Hepatocyte (in vitro differentiated cells): ENCODE measurements around the gene GHITM. TPM values are rescaled to one million over a fixed set of nuclear protein-coding genes. Genes with fewer than 3 reads are reported as not detected.
"Not testable (repeated sequence)": the region's sequence is repeated elsewhere in the genome, so short reads cannot be mapped to it uniquely, and the experiment has no call there.

Experiments used
- DNase-seq: peaks from one replicate; pipeline ENCODE4 v3.0.0-alpha.2; 2016; ENCODE audit warnings: low spot score
- H2AFZ ChIP-seq: fragments of 200-600 bp; sonication (generic); 2 replicates; pipeline ENCODE4 v1.6.0; 2016; ENCODE audit warnings: antibody characterized with exemption, mild to moderate bottlenecking
- H3K27ac ChIP-seq: fragments of 200-600 bp; sonication (generic); 2 replicates; pipeline ENCODE4 v1.5.1; 2016; ENCODE audit warnings: mild to moderate bottlenecking
- H3K27me3 ChIP-seq: fragments of 200-600 bp; sonication (generic); 2 replicates; pipeline ENCODE4 v1.6.1; 2016
- H3K36me3 ChIP-seq: fragments of 200-600 bp; sonication (generic); replicated peaks from 2 replicates; pipeline ENCODE4 v1.5.1; 2016; ENCODE audit warnings: low read depth; ENCODE audit not compliant: insufficient read depth
- H3K4me1 ChIP-seq: fragments of 200-600 bp; sonication (generic); 2 replicates; pipeline ENCODE4 v1.5.1; 2016; ENCODE audit warnings: mild to moderate bottlenecking, moderate library complexity; ENCODE audit not compliant: insufficient read depth
- H3K4me2 ChIP-seq: fragments of 200-600 bp; sonication (generic); 2 replicates; pipeline ENCODE4 v1.6.0; 2016
- H3K4me3 ChIP-seq: fragments of 200-600 bp; sonication (generic); 2 replicates; pipeline ENCODE4 v1.5.1; 2016; ENCODE audit warnings: mild to moderate bottlenecking
- H3K79me2 ChIP-seq: fragments of 200-600 bp; sonication (generic); 2 replicates; pipeline ENCODE4 v1.6.0; 2017; ENCODE audit warnings: mild to moderate bottlenecking
- H3K9me2 ChIP-seq: fragments of 200-600 bp; sonication (generic); replicated peaks from 2 replicates; pipeline ENCODE4 v1.6.0; 2017; ENCODE audit warnings: mild to moderate bottlenecking; ENCODE audit not compliant: insufficient read depth
- H3K9me3 ChIP-seq: fragments of 200-600 bp; sonication (generic); 2 replicates; pipeline ENCODE4 v1.5.1; 2016; ENCODE audit warnings: low read depth, mild to moderate bottlenecking
- H4K20me1 ChIP-seq: fragments of 200-600 bp; sonication (generic); 2 replicates; pipeline ENCODE4 v1.6.0; 2016; ENCODE audit warnings: mild to moderate bottlenecking; ENCODE audit not compliant: insufficient read depth, poor library complexity, severe bottlenecking
- EZH2 ChIP-seq: fragments of 200-600 bp; sonication (generic); IDR thresholded peaks from 2 replicates; pipeline ENCODE4 v1.6.1; 2016; ENCODE audit warnings: antibody characterized with exemption, mild to moderate bottlenecking, borderline replicate concordance
- EZH2phosphoT487 ChIP-seq: fragments of 200-600 bp; sonication (generic); IDR thresholded peaks from one replicate; pipeline ENCODE4 v1.6.1; 2018; ENCODE audit warnings: antibody characterized with exemption, mild to moderate bottlenecking, low read depth, moderate library complexity; ENCODE audit not compliant: unreplicated experiment, severe bottlenecking
- WGBS: methylation state at CpG from one replicate; pipeline ENCODE4 v1.1.6; 2016; ENCODE audit warnings: low lambda C conversion rate; ENCODE audit errors: missing lambda C conversion rate; 5-methylcytosine and 5-hydroxymethylcytosine counted together
- polyA plus RNA-seq: library from polyadenylated mRNA; unstranded; fragments of >200 nt; fragmentation: Nextera tagmentation; extraction: Ambion mirVana; gene quantifications from 2 replicates; pipeline ENCODE4 v1.2.1, GENCODE V29; 2016
- total RNA-seq: library from RNA; depleted of rRNA; stranded (reverse); fragments of >200 nt; gene quantifications from 2 replicates; pipeline ENCODE4 v1.2.3, GENCODE V29; 2014
- TF ChIP-seq, protein P1 (sequence below): fragments of 200-600 bp; sonication (generic); IDR thresholded peaks from 2 replicates; pipeline ENCODE4 v1.5.1; 2016; ENCODE audit warnings: antibody characterized with exemption, mild to moderate bottlenecking; ENCODE audit not compliant: poor library complexity

Gene GHITM
- total and polyA plus RNA-seq, 2 experiments from 2014 or later, result 215 to 273 TPM

DNA sequence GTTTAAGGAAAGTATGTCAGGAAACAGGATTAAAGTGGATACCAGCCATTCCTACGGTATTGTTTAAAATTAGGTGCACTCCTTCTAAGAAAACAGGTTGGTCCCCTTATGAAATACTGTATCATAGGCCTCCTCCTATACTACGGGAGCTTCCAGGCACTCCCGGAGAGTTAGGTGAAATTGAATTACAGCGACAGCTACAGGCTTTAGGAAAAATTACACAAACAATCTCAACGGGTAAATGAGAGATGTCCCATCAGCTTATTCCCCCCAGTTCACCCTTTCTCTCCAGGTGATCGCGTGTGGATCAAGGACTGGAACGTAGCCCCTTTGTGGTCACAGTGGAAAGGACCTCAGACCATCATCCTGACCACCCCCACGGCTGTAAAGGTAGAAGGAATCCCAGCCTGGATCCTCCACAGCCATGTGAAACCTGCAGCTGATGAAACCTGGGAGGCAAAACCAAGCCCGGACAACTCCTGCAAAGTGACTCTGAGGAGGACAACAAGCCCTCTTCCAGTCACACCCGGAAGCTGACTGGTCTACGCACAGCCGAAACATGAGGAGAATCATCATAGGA, 25.1 kb upstream of the GHITM start:
- Histone ChIP-seq H3K4me2 (no peak overlapping the region), H2AFZ (no peak overlapping the region), H3K4me1 (peaks cover 3% of the 10 kb centered on the region), H3K9me2 (no peaks in the 10 kb centered on the region), H4K20me1 (no peaks in the 10 kb centered on the region), H3K79me2 (no peaks in the 10 kb centered on the region), H3K4me3 (no peak overlapping the region), H3K27ac (no peak overlapping the region), H3K9me3 (no peaks in the 10 kb centered on the region), H3K27me3 (no peaks in the 10 kb centered on the region), H3K36me3 (no peaks in the 10 kb centered on the region)
- WGBS, result 51% methylated on average over 13 of the region's 13 CpGs
- no peak for DNase-seq
- no peak for TF ChIP-seq EZH2
- TF ChIP-seq, protein P1, sequence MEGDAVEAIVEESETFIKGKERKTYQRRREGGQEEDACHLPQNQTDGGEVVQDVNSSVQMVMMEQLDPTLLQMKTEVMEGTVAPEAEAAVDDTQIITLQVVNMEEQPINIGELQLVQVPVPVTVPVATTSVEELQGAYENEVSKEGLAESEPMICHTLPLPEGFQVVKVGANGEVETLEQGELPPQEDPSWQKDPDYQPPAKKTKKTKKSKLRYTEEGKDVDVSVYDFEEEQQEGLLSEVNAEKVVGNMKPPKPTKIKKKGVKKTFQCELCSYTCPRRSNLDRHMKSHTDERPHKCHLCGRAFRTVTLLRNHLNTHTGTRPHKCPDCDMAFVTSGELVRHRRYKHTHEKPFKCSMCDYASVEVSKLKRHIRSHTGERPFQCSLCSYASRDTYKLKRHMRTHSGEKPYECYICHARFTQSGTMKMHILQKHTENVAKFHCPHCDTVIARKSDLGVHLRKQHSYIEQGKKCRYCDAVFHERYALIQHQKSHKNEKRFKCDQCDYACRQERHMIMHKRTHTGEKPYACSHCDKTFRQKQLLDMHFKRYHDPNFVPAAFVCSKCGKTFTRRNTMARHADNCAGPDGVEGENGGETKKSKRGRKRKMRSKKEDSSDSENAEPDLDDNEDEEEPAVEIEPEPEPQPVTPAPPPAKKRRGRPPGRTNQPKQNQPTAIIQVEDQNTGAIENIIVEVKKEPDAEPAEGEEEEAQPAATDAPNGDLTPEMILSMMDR, result peak; percentile 34

DNA sequence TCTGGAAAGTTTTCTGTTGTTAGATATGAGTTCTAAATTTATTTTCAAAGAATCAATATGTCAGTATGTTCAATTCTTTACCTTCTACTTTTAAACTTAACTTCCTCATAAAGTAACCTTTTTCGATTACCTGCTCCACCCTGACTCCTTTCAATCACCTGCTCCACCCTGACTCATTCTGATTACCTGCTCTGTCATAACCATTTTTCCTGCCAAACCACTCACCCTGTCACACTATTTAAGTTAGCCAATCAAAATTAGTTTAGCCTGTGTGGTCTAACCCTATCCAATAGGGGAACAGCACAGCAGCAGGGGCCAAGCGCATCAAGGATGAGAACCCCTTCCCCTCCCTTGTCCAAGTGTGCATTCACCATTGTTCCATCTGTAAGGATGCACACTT, 22.1 kb upstream of the GHITM start:
- H3K27ac ChIP-seq, result peak overlapping the region; percentile 65
- not testable (repeated sequence) for H3K4me1 ChIP-seq, H3K36me3 ChIP-seq, H3K4me2 ChIP-seq, H3K9me3 ChIP-seq, H4K20me1 ChIP-seq, H3K79me2 ChIP-seq, H3K9me2 ChIP-seq, H3K4me3 ChIP-seq, H3K27me3 ChIP-seq, H2AFZ ChIP-seq, DNase-seq
- WGBS, result 92% methylated on average over 2 of the region's 2 CpGs

DNA sequence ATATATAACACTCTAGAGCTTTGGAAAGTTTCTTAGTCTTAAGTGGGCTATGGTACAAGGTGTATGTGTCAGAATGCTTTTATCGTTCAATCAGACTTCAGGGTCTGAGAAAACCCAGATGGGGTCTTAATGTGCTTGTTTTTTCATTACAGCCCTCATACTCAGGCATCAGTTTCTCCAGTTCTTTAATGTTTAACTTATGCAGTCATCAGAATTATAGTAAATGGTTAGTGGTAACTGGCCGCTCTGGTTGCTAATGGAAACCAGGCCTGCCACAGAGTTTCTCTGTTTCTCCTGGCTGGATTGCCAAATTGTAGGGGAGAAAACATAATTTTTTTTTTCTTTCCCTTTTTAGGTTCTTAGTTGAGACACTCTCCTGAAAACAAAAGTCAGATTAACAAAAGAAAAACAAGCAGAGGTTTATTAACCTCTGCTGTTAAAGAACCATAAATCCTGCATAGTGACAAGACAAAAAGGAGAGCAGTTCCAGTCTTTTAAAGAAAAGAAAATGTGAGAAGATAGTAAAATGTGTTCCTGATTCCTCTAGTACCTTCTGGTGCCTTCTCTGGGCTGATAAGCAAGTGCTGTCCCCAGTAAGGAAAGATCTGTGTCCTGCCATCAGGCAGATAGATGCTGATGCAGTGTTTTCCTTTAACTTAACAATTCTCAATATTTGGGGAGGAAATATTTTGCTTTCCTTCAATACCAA, 21.5 kb upstream of the GHITM start:
- no peaks in the 10 kb centered on the region for H3K9me2 ChIP-seq
- H3K79me2 ChIP-seq, result no peaks in the 10 kb centered on the region
- H4K20me1 ChIP-seq, result no peaks in the 10 kb centered on the region
- peak overlapping the region; percentile 65 for H3K27ac ChIP-seq
- H2AFZ ChIP-seq, result no peak overlapping the region
- H3K36me3 ChIP-seq, result no peaks in the 10 kb centered on the region
- TF ChIP-seq, protein P1, result no peak
- TF ChIP-seq EZH2 (no peak), EZH2phosphoT487 (no peak)
- no peak for DNase-seq
- peaks cover 3% of the 10 kb centered on the region for H3K4me1 ChIP-seq
- H3K4me3 ChIP-seq, result no peak overlapping the region
- WGBS, result 71% methylated on average over 2 of the region's 2 CpGs
- H3K9me3 ChIP-seq, result no peaks in the 10 kb centered on the region
- H3K4me2 ChIP-seq, result no peak overlapping the region
- no peaks in the 10 kb centered on the region for H3K27me3 ChIP-seq

DNA sequence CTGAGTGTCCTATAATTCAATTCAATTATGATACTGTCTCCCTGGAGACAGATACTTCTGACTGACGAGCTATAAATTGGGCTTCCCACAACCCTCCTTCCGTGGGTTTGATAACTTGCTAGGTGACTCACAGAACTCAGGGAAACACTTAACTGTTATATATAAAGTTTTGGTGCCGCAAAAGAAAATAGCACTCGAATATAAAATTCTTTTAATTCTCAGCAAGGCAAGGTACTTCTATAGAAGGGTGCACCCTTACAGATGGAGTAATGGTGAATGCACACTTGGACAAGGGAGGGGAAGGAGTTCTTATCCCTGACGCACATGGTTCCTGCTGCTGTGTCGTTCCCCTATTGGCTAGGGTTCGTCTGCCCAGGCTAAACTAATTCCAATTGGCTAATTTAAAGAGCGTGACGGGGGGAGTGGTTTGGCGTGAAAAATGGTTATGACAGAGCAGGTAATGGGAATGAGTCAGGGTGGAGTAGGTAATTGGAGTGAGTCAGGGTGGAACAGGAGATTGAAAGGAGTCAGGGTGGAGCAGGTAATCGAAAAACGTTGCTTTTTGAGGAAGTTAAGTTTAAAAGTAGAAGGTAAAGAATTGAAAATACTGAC, 20.8 kb upstream of the GHITM start:
- H3K9me2 ChIP-seq, result no peaks in the 10 kb centered on the region
- peak overlapping the region; percentile 50 for H3K27ac ChIP-seq
- no peaks in the 10 kb centered on the region for H3K79me2 ChIP-seq
- no peaks in the 10 kb centered on the region for H3K27me3 ChIP-seq
- no peaks in the 10 kb centered on the region for H3K36me3 ChIP-seq
- no peaks in the 10 kb centered on the region for H3K9me3 ChIP-seq
- H2AFZ ChIP-seq, result no peak overlapping the region
- DNase-seq, result no peak
- 84% methylated on average over 12 of the region's 12 CpGs for WGBS
- no peak overlapping the region for H3K4me2 ChIP-seq
- TF ChIP-seq EZH2, result no peak
- H4K20me1 ChIP-seq, result no peaks in the 10 kb centered on the region
- peaks cover 3% of the 10 kb centered on the region for H3K4me1 ChIP-seq
- H3K4me3 ChIP-seq, result no peak overlapping the region
